ENCODE measurements around the gene EIPR1.

The EIPR1 gene

GRCh38 chr2:3336844-3337243 lies 40.8 kb downstream of the EIPR1 start:
- TF ChIP-seq, protein P1, sequence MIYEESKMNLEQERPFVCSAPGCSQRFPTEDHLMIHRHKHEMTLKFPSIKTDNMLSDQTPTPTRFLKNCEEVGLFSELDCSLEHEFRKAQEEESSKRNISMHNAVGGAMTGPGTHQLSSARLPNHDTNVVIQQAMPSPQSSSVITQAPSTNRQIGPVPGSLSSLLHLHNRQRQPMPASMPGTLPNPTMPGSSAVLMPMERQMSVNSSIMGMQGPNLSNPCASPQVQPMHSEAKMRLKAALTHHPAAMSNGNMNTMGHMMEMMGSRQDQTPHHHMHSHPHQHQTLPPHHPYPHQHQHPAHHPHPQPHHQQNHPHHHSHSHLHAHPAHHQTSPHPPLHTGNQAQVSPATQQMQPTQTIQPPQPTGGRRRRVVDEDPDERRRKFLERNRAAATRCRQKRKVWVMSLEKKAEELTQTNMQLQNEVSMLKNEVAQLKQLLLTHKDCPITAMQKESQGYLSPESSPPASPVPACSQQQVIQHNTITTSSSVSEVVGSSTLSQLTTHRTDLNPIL (CRISPR knock-in tag; IDR thresholded peaks at IDR 0.05; ENCODE audit: low read depth): no peak
- TF ChIP-seq RARB (CRISPR knock-in tag; IDR thresholded peaks at IDR 0.05) (no peak), CSRNP3 (CRISPR knock-in tag; IDR thresholded peaks at IDR 0.05) (no peak), POU6F1 (CRISPR knock-in tag; IDR thresholded peaks at IDR 0.05; ENCODE audit: borderline replicate concordance, low read depth) (no peak), OSR1 (CRISPR knock-in tag; IDR thresholded peaks at IDR 0.05) (no peak), GLIS3 (CRISPR knock-in tag; IDR thresholded peaks at IDR 0.05) (no peak), ARNTL (CRISPR knock-in tag; IDR thresholded peaks at IDR 0.05; ENCODE audit: borderline replicate concordance, low read depth) (no peak), SNAI2 (CRISPR knock-in tag; IDR thresholded peaks at IDR 0.05) (no peak), ZC3H10 (CRISPR knock-in tag; IDR thresholded peaks at IDR 0.05) (no peak), CSDC2 (CRISPR knock-in tag; IDR thresholded peaks at IDR 0.05) (no peak), ZNF565 (CRISPR knock-in tag; conservative IDR thresholded peaks at IDR 0.05; ENCODE audit: low read depth) (no peak)
- TF ChIP-seq, protein P2, sequence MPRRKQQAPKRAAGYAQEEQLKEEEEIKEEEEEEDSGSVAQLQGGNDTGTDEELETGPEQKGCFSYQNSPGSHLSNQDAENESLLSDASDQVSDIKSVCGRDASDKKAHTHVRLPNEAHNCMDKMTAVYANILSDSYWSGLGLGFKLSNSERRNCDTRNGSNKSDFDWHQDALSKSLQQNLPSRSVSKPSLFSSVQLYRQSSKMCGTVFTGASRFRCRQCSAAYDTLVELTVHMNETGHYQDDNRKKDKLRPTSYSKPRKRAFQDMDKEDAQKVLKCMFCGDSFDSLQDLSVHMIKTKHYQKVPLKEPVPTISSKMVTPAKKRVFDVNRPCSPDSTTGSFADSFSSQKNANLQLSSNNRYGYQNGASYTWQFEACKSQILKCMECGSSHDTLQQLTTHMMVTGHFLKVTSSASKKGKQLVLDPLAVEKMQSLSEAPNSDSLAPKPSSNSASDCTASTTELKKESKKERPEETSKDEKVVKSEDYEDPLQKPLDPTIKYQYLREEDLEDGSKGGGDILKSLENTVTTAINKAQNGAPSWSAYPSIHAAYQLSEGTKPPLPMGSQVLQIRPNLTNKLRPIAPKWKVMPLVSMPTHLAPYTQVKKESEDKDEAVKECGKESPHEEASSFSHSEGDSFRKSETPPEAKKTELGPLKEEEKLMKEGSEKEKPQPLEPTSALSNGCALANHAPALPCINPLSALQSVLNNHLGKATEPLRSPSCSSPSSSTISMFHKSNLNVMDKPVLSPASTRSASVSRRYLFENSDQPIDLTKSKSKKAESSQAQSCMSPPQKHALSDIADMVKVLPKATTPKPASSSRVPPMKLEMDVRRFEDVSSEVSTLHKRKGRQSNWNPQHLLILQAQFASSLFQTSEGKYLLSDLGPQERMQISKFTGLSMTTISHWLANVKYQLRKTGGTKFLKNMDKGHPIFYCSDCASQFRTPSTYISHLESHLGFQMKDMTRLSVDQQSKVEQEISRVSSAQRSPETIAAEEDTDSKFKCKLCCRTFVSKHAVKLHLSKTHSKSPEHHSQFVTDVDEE (CRISPR knock-in tag; IDR thresholded peaks at IDR 0.05): no peak
- no peak for ATAC-seq

DNA sequence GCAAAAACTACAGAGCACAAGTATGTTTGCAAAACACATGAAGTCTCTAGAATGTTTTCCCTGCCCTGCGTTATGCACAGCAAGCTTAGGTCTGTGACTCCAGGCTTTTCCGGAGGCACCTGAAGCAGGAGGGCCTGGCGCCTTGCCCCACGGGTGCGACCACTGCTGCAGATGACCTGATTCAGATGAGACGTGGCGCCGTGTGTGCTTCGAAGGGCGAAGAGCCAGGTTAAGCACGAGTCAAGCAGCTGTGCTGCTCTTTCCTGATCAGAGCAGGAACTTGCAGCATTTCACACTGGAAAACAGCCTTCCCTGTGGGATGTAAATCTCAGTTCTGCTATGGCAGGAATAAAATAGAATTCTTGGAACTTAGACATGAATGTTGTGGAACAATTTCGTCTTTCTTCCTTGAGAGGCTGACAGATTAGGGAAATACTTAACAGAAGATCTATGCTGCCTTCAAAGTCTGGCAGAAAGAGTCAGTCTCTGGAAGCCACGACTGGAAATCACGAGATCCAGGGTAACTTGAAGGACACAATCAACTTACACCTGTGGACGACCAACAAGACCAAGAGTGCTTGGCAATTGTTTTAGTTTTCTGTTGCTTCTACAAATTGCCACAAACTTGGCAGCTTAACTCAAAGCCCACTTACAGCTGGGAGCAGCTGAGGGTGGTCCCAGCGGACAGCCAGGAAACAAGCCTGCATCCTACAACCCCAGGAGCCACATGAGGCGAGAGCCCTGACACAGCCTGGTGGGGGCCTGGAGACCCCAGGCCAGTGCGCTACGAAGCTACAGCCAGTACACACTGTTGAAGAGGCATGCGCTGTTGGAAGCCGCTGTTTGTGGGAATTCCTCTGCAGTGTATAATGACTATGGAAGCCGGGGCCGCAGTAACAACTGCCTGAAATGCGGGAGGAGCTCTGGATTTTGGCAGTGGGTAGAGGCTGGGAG lies 42.9 kb downstream of the EIPR1 start:
- ATAC-seq: no peak
- TF ChIP-seq BACH2 (CRISPR knock-in tag; IDR thresholded peaks at IDR 0.05; ENCODE audit: borderline replicate concordance): no peak
- no peak for TF ChIP-seq GLIS3 (CRISPR knock-in tag; IDR thresholded peaks at IDR 0.05)

DNA sequence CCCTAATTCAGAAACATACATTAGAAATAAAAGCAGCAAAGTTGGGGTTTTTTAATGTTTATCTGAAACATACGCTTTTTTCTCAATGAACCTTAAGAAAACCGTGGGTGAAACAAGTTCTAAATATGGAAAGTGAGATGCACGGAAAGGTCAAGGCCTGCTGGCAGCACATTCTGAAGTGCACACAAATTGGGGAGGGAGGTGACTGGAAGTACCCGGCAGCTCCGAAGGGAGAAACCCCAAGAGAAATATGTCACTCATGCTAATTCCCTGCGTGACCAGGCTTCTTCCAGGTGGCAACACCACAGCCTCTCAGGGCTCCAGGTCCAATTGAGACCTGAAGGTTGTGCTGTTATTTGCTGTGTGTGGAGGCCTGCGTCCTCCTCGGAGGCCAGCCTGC lies 45.5 kb downstream of the EIPR1 start:
- TF ChIP-seq POU6F1 (CRISPR knock-in tag; IDR thresholded peaks at IDR 0.05; ENCODE audit: borderline replicate concordance, low read depth): no peak
- no peak for TF ChIP-seq ZFP3 (CRISPR knock-in tag; IDR thresholded peaks at IDR 0.05)
- no peak for TF ChIP-seq PPARA (CRISPR knock-in tag; IDR thresholded peaks at IDR 0.05; ENCODE audit: borderline replicate concordance)
- no peak for TF ChIP-seq ZNF70 (CRISPR knock-in tag; IDR thresholded peaks at IDR 0.05)
- no peak for TF ChIP-seq CSDC2 (CRISPR knock-in tag; IDR thresholded peaks at IDR 0.05)
- no peak for TF ChIP-seq ZFP30 (CRISPR knock-in tag; IDR thresholded peaks at IDR 0.05)

GRCh38 chr2:3329491-3329890 lies 48.1 kb downstream of the EIPR1 start:
- ATAC-seq: no peak
- TF ChIP-seq ZNF70 (CRISPR knock-in tag; IDR thresholded peaks at IDR 0.05): no peak
- TF ChIP-seq POU6F1 (CRISPR knock-in tag; IDR thresholded peaks at IDR 0.05; ENCODE audit: borderline replicate concordance, low read depth): no peak
- TF ChIP-seq, protein P2 (CRISPR knock-in tag; IDR thresholded peaks at IDR 0.05): no peak
- no peak for TF ChIP-seq BACH2 (CRISPR knock-in tag; IDR thresholded peaks at IDR 0.05; ENCODE audit: borderline replicate concordance)
- TF ChIP-seq PATZ1 (CRISPR knock-in tag; IDR thresholded peaks at IDR 0.05; ENCODE audit: borderline replicate concordance): no peak
- TF ChIP-seq OSR1 (CRISPR knock-in tag; IDR thresholded peaks at IDR 0.05): no peak
- no peak for TF ChIP-seq RARB (CRISPR knock-in tag; IDR thresholded peaks at IDR 0.05)
- TF ChIP-seq SNAI2 (CRISPR knock-in tag; IDR thresholded peaks at IDR 0.05): no peak

More for the DNA sequence above, 45.5 kb downstream of the EIPR1 start:
- no peak for ATAC-seq
